Chondrocyte (in vitro differentiated cells): ENCODE data around the gene IGFL4. TPM values are rescaled to one million over a fixed set of nuclear protein-coding genes. Genes with fewer than 3 reads are reported as not detected.

Experiments used
- DNase-seq: peaks from one replicate; pipeline ENCODE4 v3.0.0; 2021; ENCODE audit warnings: mixed read lengths, low spot score
- H3K27ac Mint-ChIP-seq: one replicate; pipeline ENCODE4 v1.8.0; 2021; ENCODE audit warnings: mild to moderate bottlenecking, moderate library complexity, mixed read lengths; ENCODE audit not compliant: unreplicated experiment
- H3K27me3 Mint-ChIP-seq: 2 replicates; pipeline ENCODE4 v1.8.0; 2021; ENCODE audit warnings: low read depth, mixed read lengths
- H3K36me3 Mint-ChIP-seq: 2 replicates; pipeline ENCODE4 v1.8.0; 2021; ENCODE audit warnings: low read depth, mixed read lengths
- H3K4me1 Mint-ChIP-seq: 2 replicates; pipeline ENCODE4 v1.8.0; 2021; ENCODE audit warnings: low read depth, mild to moderate bottlenecking, mixed read lengths
- H3K4me3 Mint-ChIP-seq: one replicate; pipeline ENCODE4 v1.8.0; 2021; ENCODE audit warnings: mild to moderate bottlenecking, moderate library complexity, mixed read lengths; ENCODE audit not compliant: unreplicated experiment
- H3K9me3 Mint-ChIP-seq: 2 replicates; pipeline ENCODE4 v1.8.0; 2021; ENCODE audit warnings: low read depth, mixed read lengths
- total RNA-seq: library from RNA; stranded (reverse); gene quantifications from 3 replicates; pipeline ENCODE4 v1.2.1, GENCODE V29; 2021
- TF ChIP-seq, protein P1 (sequence below): fragments of 200-600 bp; sonication (generic); IDR thresholded peaks from 2 replicates; pipeline ENCODE4 v1.5.0; 2021; ENCODE audit warnings: antibody characterized with exemption, mild to moderate bottlenecking, moderate library complexity

The IGFL4 gene
- total RNA-seq, 1 donor from 2014 or later: not detected

- TF ChIP-seq, protein P1, sequence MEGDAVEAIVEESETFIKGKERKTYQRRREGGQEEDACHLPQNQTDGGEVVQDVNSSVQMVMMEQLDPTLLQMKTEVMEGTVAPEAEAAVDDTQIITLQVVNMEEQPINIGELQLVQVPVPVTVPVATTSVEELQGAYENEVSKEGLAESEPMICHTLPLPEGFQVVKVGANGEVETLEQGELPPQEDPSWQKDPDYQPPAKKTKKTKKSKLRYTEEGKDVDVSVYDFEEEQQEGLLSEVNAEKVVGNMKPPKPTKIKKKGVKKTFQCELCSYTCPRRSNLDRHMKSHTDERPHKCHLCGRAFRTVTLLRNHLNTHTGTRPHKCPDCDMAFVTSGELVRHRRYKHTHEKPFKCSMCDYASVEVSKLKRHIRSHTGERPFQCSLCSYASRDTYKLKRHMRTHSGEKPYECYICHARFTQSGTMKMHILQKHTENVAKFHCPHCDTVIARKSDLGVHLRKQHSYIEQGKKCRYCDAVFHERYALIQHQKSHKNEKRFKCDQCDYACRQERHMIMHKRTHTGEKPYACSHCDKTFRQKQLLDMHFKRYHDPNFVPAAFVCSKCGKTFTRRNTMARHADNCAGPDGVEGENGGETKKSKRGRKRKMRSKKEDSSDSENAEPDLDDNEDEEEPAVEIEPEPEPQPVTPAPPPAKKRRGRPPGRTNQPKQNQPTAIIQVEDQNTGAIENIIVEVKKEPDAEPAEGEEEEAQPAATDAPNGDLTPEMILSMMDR: peak; percentile 67
- H3K27me3 Mint-ChIP-seq: peaks cover 13% of the 10 kb centered on the region
- no peaks in the 10 kb centered on the region for H3K9me3 Mint-ChIP-seq
- H3K4me3 Mint-ChIP-seq: peak overlapping the region; percentile 27
- DNase-seq: no peak
- H3K27ac Mint-ChIP-seq: no peak overlapping the region
- peaks cover 3% of the 10 kb centered on the region for H3K36me3 Mint-ChIP-seq
- H3K4me1 Mint-ChIP-seq: peaks cover 17% of the 10 kb centered on the region
These were observed 23.7 kb downstream of the IGFL4 start for GRCh38 chr19:46017095-46017429.

- peaks cover 11% of the 10 kb centered on the region for H3K27me3 Mint-ChIP-seq
- TF ChIP-seq, protein P1: peak; percentile 94
- peaks cover 3% of the 10 kb centered on the region for H3K36me3 Mint-ChIP-seq
- no peaks in the 10 kb centered on the region for H3K9me3 Mint-ChIP-seq
- DNase-seq: no peak
- H3K27ac Mint-ChIP-seq: peak overlapping the region; percentile 69
- H3K4me3 Mint-ChIP-seq: peak overlapping the region; percentile 84
- peaks cover 17% of the 10 kb centered on the region for H3K4me1 Mint-ChIP-seq
These were observed 24.2 kb downstream of the IGFL4 start for GRCh38 chr19:46016426-46017094.

- TF ChIP-seq, protein P1: no peak
- Mint-ChIP-seq H3K4me3 (peak overlapping the region; percentile 84), H3K27ac (peak overlapping the region; percentile 69), H3K36me3 (peaks cover 5% of the 10 kb centered on the region), H3K27me3 (peaks cover 11% of the 10 kb centered on the region), H3K9me3 (no peaks in the 10 kb centered on the region), H3K4me1 (peaks cover 17% of the 10 kb centered on the region)
- no peak for DNase-seq
These were observed 24.9 kb downstream of the IGFL4 start for GRCh38 chr19:46015687-46016425.

DNA sequence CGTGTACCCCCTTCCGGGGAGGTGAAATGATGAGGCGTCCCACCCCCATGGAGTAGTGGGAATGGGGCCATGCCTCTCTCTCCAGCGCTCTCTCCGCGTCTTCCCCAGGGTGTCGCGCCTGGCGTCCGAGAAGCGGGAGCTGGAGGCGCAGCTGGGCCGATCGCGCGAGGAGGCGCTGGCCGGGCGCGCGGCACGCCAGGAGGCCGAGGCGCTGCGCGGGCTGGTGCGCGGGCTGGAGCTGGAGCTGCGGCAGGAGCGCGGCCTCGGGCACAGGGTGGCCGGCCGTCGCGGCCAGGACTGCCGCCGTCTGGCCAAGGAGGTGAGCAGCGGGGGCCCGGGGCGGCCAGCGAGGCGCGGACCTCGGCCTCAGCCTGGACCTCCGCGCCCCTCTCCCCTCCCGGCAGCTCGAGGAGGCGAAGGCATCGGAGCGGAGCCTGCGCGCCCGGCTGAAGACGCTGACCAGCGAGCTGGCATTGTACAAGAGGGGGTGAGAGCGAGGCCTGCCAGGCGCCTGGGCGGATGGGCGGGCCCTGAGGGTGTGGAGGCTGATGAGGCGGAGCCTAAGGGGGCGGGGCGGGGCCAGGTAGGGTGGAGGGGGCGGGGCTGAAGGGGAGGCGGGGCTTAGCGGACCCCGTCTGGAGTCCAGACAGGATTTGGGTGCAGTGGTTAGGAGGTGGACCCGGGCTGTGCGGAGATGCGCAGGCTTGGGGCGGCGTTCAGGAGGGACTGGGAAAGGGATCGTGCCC lies 25.7 kb downstream of the IGFL4 start:
- DNase-seq: no peak
- Mint-ChIP-seq H3K4me1 (peaks cover 17% of the 10 kb centered on the region), H3K4me3 (peak overlapping the region; percentile 61), H3K27me3 (peaks cover 11% of the 10 kb centered on the region), H3K27ac (no peak overlapping the region), H3K36me3 (peaks cover 5% of the 10 kb centered on the region), H3K9me3 (no peaks in the 10 kb centered on the region)
- TF ChIP-seq, protein P1: peak; percentile 32

DNA sequence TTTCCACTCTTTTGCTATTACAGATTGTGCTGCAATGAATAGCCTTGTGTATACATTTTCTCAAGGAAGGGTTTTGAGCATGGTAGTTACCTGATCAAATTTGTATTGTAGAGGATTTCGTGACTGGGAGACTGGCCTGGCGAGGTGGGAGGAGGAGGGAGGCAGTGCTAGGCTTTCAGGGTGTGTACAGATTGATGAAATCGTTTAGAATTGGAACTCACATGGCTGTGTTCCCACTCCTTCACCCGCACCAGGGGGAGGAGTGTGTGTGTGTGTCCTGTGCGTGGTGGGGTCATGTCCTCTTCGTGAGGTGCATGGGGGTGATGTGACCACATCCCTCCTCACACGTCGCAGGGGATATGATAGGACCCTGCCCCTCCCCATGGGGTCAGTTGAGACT lies 26.3 kb downstream of the IGFL4 start:
- TF ChIP-seq, protein P1: no peak
- DNase-seq: no peak
- peaks cover 4% of the 10 kb centered on the region for H3K36me3 Mint-ChIP-seq
- H3K27me3 Mint-ChIP-seq: peaks cover 11% of the 10 kb centered on the region
- peaks cover 17% of the 10 kb centered on the region for H3K4me1 Mint-ChIP-seq
- H3K27ac Mint-ChIP-seq: no peak overlapping the region
- H3K4me3 Mint-ChIP-seq: peak overlapping the region; percentile 61
- H3K9me3 Mint-ChIP-seq: no peaks in the 10 kb centered on the region
